ENCODE results near the gene RIMBP3C.
"Not testable (repeated sequence)": the region's sequence is repeated elsewhere in the genome, so short reads cannot be mapped to it uniquely, and the experiment has no call there.

GRCh38 chr22:21516970-21517764, 34.1 kb downstream of the RIMBP3C start:
- not testable (repeated sequence) for TF ChIP-seq POLR2A (IDR thresholded peaks at IDR 0.05); CTCF (IDR thresholded peaks at IDR 0.05 in 4 of 5, conservative IDR thresholded peaks at IDR 0.05 in 1 of 5)

Data from gastrocnemius medialis (tissue), 4 donors.